ENCODE results near the gene C22orf39. TPM values are rescaled to one million over a fixed set of nuclear protein-coding genes. Genes with fewer than 3 reads are reported as not detected.

Gene C22orf39, protein sequence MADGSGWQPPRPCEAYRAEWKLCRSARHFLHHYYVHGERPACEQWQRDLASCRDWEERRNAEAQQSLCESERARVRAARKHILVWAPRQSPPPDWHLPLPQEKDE
- 11.2 to 15.3 TPM (median 14.9 TPM) in 5 replicates for total RNA-seq (2022; extraction: Qiagen RNA extraction)

DNA sequence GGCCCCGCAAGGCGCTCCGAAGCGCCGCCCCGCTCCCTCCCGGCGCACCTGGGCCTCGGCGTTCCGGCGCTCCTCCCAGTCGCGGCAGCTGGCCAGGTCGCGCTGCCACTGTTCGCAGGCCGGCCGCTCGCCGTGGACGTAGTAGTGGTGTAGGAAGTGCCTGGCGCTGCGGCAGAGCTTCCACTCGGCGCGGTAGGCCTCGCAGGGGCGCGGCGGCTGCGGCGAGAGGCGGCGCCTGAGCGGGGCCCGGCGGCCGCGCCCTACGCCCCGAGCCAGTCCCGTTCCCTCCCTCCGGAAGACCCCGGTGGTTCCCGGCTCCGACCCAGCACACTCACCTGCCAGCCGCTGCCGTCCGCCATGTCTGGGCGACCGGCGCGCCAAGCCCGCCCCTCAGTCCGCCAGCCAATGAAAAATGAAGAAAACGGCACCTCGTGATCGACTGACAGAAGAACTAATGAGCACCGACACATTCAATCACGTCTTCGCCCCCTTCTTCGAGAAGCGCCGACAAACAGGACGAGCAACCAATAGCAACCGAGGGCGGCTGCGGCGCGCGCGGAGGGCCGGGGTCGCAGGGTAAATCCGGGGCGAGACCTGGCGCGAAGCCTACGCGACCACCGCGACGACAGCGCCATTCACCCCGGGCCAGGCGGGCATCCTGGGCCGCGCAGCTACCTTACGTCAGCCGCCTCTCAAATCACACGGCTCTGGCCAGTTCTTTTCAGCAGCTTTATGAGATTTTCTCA is at the start of gene C22orf39:
TSS of gene C22orf39 (minus strand) at position 382 of the 746 bp plus-strand sequence. CDS start at position 359, 23 bp downstream.

DNA sequence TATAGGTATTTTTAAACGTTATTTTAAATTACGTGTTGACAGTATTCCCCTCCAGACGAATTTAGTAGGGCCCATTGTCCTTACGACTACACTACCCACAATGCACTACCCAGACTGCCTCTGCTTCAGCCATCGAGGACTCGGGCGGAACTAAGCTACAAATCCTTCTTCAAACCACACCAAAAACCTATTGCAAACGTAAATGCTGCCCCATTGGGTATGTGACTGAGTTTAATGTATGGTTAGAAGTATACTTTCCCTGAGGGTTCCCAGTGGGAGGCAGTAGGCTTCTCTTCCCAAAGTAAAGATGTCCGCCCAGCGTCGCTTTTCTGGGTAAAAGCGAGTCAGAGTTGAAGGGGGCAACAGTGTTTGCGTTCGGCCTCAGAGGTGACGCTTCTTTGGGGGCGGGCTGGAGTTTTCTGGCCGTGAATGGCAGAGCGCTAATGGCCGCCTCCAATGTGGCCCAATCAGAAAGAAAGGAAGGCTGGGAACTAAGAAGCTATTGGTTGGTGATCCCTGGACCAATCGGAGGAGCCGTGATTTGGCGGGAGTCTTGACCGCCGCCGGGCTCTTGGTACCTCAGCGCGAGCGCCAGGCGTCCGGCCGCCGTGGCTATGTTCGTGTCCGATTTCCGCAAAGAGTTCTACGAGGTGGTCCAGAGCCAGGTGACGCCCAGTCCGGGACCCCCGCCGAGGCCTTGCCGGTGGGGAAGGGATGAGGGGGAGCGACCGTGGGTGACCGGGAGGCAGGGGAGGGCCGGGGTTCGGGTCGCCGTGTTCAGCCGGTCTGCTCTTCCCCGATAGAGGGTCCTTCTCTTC is 32.1 kb upstream of the C22orf39 start, which contains the start of gene CDC45:
TSS of gene CDC45 (plus strand) at position 566 of the 818 bp plus-strand sequence. CDS start at position 615, 49 bp downstream.

DNA sequence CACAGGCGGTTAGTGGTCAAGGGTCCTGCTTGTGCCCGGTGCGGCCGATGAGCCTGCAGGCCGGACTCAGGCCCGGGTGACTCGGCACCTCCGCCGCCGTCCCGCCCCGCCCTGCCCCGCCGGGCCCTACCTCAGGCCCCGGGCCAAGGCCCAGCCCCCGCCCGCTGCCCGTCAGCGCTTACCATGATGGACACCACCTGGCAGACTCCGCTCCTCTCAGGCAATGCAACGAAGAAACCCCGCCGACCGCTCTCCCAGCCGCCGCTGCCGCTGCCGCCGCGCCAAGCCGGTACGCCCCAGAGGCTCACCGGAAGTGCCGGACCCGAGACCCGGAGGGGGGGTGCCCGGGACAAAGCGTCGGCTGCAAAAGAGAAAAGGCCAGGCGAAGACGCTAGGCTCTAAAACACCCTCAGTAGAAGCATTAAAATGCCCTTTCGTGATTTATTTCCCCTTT is 31.4 kb upstream of the C22orf39 start, which contains the start of gene UFD1:
TSS of gene UFD1 (minus strand) at position 293 of the 454 bp plus-strand sequence. CDS start at position 185, 108 bp downstream.

DNA sequence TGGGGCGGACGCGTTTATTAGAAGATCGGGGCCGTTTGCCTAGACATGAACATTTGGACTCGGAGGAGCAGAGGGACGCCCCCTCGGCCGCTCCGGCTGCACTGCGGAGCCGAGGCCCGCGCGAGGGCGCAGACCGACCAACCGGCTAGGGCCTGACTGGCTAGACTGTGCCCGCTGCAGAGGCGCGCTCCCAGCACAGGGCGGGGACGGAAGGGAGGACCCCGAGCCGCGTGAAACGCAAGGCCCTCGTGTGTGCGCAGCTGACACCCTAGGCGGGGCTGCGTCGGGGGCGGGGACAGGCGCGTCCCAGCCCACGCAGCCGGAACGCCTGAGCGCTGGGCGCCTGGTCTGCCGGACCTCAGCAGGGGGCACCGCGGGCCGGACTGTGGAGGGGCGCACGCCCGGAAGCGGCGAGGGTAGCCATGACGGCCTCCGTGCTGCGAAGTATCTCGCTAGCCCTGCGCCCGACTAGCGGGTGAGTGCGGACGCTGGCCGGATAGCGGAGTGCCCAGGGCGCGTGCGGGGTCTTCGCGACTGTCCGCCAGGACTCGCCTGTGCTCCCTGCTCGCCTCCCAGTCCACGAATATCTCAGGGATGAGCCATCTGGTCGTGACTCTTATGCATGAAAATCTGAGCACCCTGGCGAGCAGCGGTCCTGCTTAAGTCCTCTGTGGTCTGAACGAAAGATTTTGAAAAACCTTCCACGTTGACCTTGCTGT is 15.2 kb downstream of the C22orf39 start, which contains the start of gene MRPL40:
TSS of gene MRPL40 (plus strand) at position 413 of the 719 bp plus-strand sequence. CDS start at position 423, 10 bp downstream.

DNA sequence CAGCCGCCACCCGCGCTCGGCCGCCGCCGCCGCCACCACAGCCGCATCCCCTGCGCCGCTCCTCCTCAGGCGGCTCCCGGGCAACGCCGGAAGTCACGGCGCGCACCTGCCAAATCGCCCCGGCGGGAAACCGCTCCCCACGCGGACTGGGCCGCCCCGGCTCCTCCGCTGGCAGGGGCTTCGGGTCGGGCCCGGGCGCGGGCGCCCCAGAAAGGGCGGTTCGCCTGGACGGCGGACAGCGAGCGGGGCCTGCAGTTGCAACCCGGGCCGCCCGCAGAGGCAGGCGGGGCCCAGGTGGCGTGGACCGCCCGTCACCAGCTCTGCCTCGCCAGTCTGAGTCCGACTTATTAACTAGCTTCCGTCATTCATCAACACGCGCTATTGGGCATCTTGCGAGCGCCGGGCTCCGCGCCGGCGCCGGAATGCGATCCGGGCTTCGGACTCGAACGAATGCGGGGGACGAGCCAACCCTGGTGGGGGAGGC is 15.8 kb downstream of the C22orf39 start, which contains the start of gene HIRA:
TSS of gene HIRA (minus strand) at position 85 of the 484 bp plus-strand sequence. CDS start 257 bp downstream, outside the sequence.

Other genes starting within 250 kb of the C22orf39 start
- gene CLTCL1, start 156.0 kb downstream of the C22orf39 start, total RNA-seq (2022; extraction: Qiagen RNA extraction) = 4.4 to 5.8 TPM (median 4.8 TPM) in 5 replicates
- 18.8 to 24.1 TPM (median 23.1 TPM) in 5 replicates for gene HIRA, start 16.0 kb downstream of the C22orf39 start, total RNA-seq (2022; extraction: Qiagen RNA extraction)
- gene MRPL40, start 15.2 kb downstream of the C22orf39 start, total RNA-seq (2022; extraction: Qiagen RNA extraction) = 44.7 to 48.1 TPM (median 45.3 TPM) in 5 replicates
- 95.2 to 105 TPM (median 99.2 TPM) in 5 replicates for gene UFD1, start 31.5 kb upstream of the C22orf39 start, total RNA-seq (2022; extraction: Qiagen RNA extraction)
- gene CDC45, start 32.2 kb upstream of the C22orf39 start, total RNA-seq (2022; extraction: Qiagen RNA extraction) = 24.1 to 27.6 TPM (median 24.7 TPM) in 5 replicates
- gene CLDN5, start 76.7 kb upstream of the C22orf39 start, total RNA-seq (2022; extraction: Qiagen RNA extraction) = not detected in 5 replicates

Data from A549 treated with Mapracorat at 1 μM for 4 hours (cell line).